ENCODE measurements around the gene KLHL40.

The KLHL40 gene

DNA sequence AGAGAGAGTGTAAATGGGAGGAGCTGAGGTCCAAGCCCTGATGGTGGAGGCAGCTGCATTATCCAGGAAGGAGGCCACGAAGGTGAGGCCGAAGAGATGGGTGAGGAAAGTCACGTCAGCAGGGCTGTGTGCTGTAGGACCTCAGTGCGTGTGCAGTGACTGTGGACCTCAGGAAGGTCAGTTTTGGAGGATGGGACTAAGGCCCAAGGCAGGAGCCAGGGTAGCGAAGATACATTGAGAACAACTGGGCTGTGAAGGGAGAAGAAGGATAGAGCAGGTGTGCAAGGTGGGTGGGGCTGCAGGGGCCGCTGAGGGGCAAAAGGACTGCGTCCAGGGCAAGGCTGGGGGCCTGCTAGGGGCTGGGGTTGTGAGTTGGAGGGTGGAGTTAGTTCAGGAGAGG lies 4.9 kb downstream of the KLHL40 start:
- no peak for DNase-seq (ENCODE audit: low read depth)

GRCh38 chr3:42690766-42691680 lies 5.7 kb downstream of the KLHL40 start:
- no peak for DNase-seq (ENCODE audit: low read depth)

- DNase-seq (ENCODE audit: low read depth) = no peak
Measured at GRCh38 chr3:42691816-42692666, 6.7 kb downstream of the KLHL40 start.

- no peak for DNase-seq (ENCODE audit: low read depth)
Measured at GRCh38 chr3:42692667-42693529, 7.6 kb downstream of the KLHL40 start.

DNA sequence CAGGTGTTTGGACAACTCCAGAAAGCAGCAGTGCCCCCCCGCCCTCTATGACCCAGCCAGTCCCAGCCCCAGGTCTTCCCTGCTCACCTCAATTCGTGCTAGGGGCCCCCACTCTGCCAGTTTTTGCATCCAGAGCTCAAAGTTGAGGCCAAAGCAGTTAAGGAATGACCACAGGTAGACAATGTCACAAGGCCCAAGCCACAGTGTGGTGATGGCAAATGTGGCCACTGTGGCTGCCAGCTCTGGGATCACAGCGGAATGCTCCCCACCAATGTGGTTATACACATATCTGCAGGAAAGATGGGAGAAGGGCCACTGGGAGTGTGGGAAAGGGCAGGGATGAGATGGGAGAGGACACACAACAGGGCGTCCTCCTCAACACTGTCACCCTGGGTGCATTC lies 8.2 kb downstream of the KLHL40 start:
- no peak for DNase-seq (ENCODE audit: low read depth)

DNA sequence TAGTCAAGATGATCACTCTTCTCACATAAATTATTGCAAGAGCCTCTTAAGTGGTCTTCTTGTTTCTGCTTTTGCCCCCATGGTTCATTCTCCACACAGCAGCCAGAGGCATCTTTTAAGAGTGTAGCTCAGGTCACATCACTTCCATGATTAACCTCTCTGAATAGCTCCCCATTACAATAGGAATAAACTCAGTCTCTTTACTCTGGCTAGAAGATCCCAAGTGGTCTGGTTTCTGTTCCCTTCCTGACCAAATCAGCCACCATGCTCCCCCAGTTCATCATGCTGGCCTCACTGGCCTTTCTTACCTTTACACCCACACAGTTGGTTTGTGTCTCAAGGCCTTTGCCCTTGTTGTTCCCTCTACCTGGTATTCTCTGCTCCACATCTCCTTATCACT lies 9.0 kb downstream of the KLHL40 start:
- no peak for DNase-seq (ENCODE audit: low read depth)

- no peak for DNase-seq (ENCODE audit: low read depth)
Measured at GRCh38 chr3:42696356-42697288, 11.3 kb downstream of the KLHL40 start.

DNA sequence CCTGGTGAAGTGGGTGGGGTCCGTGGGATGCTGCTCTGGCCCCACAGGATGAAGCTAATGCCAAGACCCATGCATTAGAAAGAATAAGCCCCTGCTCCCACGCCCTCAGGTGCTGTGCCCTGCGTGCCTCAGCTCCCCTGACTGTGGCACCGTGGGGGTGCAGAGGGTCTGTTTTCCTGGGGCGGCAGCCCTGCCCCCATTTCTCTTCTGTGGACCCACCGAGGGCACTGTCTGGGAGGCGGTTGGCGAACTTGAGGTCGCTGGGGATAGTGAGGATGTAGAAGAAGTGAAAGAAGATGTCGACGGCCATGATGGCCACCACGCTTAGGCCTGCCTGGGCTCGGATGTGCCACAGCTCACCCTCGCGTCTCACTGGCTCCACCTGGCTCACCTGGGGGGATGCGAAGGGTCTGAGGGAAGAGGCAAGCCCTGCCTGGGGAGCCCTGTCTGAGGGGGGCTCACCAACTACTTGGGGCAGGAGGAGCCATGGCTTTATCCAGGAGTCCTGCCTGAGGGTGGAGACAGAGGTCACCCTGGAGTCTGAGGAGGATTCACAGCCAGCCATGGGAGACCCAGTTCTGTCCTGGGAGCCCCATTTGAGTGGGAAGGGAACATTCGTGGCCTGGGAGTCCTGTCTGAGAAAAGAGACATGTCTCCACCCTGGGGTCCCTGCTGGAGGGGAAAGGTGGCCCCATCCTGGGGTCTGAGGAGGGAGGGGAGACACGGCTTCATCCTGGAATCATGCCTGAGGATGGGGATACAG lies 12.1 kb downstream of the KLHL40 start:
- DNase-seq (ENCODE audit: low read depth) = no peak

DNA sequence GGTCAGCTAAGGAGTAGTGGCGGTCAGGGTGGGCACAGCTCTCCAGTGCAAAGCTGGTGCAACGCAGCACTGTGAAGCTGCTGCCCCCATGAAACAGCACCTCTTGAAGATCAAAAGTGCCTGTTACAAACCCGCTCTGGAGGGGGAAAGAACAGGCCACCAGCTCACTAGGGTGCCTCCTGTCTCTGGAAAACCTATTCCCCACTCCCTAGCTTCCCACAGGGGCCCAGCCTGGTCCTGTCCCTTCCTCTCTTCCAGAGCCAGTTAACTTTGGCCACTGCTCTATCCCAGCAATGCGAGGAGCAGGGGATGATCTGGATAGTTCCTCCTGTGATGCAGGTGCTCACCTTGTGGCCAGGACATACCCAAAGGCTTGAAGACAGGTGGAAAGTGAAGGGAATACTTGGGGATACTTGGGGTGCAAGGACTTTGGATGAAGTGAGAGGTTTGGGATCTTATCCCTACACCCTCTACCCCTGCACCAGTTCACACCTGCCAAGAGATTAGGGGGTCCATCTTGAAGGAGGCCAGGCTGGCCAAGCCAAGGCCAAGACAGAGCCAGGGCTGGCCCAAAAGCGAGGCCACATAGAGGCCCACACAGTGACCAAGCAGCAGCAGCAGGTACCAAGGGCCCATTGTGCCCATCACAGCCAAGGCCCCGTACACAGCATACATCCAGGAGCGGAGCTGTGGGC lies 13.0 kb downstream of the KLHL40 start:
- no peak for DNase-seq (ENCODE audit: low read depth)

- no peak for DNase-seq (ENCODE audit: low read depth)
Measured at GRCh38 chr3:42698911-42699230, 13.5 kb downstream of the KLHL40 start.

- DNase-seq (ENCODE audit: low read depth) = no peak
Measured at GRCh38 chr3:42699511-42699971, 14.2 kb downstream of the KLHL40 start.

- no peak for DNase-seq (ENCODE audit: low read depth)
Measured at GRCh38 chr3:42700366-42701288, 15.3 kb downstream of the KLHL40 start.

DNA sequence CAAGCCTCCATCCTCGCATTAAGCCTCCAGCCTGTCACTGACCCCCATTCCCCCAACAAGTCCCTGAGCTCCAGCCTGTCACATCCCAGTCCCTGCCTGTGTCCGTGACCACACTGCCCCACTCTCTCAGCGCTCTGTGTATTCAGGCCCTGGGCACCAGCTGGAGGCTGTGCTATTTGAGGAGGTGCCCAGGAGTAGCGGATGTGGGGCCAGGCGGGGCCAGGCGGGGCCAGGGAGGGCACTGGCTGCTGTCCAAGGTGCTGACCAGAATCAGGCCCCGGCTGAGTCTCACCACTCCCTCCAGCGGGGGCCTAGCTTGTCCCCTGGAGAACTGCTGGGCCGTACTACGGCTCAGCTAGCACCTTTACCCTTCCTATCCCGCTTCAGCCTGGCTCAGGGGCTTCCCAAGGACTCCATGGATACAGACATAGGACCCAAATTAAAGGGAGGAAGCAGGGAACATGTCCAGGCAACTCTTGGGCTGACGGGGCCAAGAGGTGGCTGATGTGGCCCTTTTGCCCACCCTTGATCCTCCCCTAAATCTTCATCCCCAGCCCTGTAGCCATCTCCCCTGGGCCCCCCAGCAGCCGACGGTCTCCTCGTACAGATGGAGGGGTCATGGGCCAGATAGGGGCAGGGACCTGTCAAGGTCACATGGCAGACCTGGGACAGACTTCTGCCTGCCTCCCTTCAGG lies 16.2 kb downstream of the KLHL40 start:
- DNase-seq (ENCODE audit: low read depth) = peak; percentile 21

DNA sequence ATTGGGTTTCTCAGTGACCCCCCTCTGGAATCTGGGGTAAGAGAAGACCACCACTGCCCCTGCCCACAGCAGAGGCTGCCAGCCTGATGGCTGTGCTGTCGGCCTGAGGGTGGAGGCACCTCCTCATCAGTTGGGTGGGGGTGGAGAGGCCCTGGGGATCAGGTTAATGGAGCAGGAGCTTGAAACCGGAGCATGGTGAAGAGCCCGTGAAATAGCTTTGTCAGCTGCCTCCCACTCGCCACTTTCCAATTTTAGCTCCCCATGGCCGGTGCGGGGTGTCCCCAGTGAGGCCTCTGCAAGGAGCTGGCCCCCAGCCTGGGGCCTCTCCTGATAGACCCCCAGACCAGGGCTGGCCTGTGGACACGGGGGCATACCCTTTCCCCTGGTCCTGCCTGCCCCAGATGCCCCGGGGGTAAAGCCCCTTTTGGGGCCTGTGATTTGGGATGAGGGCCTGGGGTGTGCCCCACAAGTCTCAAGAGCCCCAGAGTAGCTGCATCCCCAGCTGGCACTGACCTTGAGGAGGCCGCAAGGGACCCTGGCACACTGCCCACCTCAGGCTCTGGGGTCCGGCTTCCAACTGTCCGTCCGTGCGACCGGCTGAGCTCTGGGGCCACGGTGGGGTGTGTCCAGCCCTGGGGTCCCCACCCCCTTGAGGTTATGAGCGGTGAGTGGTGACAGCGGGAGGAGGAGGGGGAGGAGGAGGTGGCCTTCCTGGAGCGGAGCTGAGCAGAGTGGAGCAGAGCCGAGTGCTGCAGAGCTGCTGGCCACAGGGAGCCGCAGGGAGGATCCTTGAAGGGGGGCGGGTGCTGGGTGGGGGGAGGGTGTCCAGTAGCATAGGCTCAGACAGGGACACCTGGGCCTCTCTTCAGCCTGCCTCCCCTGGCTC lies 17.0 kb downstream of the KLHL40 start, which contains the start of gene HHATL:
TSS of gene HHATL (minus strand) at position 733 of the 886 bp plus-strand sequence. CDS start 1,972 bp downstream, outside the sequence.
- DNase-seq (ENCODE audit: low read depth) = no peak

DNA sequence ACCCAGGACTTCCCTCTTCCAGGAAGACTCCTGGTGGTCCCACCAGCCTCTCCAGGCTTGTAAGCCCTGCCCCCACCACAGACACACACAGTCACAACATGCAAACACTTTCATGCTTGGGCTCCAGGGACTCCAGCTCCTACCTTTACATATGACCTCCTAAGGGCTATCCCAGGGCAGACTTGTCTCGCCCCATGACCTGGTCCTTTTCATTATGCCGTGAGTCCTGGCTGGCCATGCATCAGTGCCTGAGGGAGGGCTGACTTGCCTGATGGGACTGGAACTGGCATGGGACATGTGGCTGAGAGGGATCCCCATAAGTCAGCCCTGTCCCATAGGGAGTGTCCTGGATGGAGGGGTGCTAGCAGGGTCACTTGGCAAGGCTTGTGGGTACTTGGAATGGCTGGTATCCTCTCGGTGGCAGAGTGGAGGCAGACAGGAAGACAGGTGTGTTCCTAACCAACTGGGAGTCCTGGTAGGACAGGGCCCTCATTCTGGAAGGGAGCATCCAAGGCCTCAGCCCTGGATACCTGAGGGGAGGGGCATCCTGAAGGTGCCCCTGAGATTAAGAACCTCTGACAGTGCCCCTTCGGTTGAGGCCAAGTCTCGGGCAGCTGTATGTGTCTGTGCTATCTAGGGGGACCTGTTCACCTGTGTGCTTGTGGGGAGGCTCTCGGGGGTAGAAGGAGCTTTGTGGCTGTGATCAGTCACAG lies 17.8 kb downstream of the KLHL40 start:
- no peak for DNase-seq (ENCODE audit: low read depth)

- no peak for DNase-seq (ENCODE audit: low read depth)
Measured at GRCh38 chr3:42703695-42704025, 18.3 kb downstream of the KLHL40 start.

Data from amniotic epithelial cell (primary cell).